H9 (cell line): ENCODE data around the gene CNOT6. TPM values are rescaled to one million over a fixed set of nuclear protein-coding genes. Genes with fewer than 3 reads are reported as not detected.

Experiments used
- DNase-seq: peaks from one replicate; pipeline ENCODE4 v3.0.0-alpha.2; 2017
- H2AFZ ChIP-seq: one replicate; pipeline ENCODE4 v1.6.1; 2013; ENCODE audit warnings: mild to moderate bottlenecking, low read length, control low read depth, moderate library complexity
- H2AK5ac ChIP-seq: 2 replicates; pipeline ENCODE4 v1.6.1; 2013; ENCODE audit warnings: low read length, control low read depth, mixed read lengths; ENCODE audit not compliant: insufficient read length
- H2BK120ac ChIP-seq: one replicate; pipeline ENCODE4 v1.6.1; 2013; ENCODE audit warnings: low read depth, mild to moderate bottlenecking, low read length, control low read depth, inconsistent platforms; ENCODE audit not compliant: poor library complexity, severe bottlenecking
- H2BK12ac ChIP-seq: 2 replicates; pipeline ENCODE4 v1.6.1; 2013; ENCODE audit warnings: low read length, control low read depth, mixed read lengths, low read depth; ENCODE audit not compliant: insufficient read length
- H2BK15ac ChIP-seq: 2 replicates; pipeline ENCODE4 v1.6.1; 2013; ENCODE audit warnings: low read depth, low read length, control low read depth
- H2BK20ac ChIP-seq: one replicate; pipeline ENCODE4 v1.6.1; 2013; ENCODE audit warnings: low read depth, mild to moderate bottlenecking, low read length, control low read depth, inconsistent platforms; ENCODE audit not compliant: poor library complexity, severe bottlenecking
- H2BK5ac ChIP-seq: 2 replicates; pipeline ENCODE4 v1.6.1; 2013; ENCODE audit warnings: low read length, control low read depth, mixed read lengths; ENCODE audit not compliant: insufficient read length
- H3K14ac ChIP-seq: 2 replicates; pipeline ENCODE4 v1.6.1; 2013; ENCODE audit warnings: low read length, control low read depth; ENCODE audit not compliant: insufficient read depth
- H3K18ac ChIP-seq: 2 replicates; pipeline ENCODE4 v1.6.1; 2013; ENCODE audit warnings: low read depth, mild to moderate bottlenecking, mixed read lengths, low read length, control low read depth; ENCODE audit not compliant: insufficient read length
- H3K23ac ChIP-seq: 2 replicates; pipeline ENCODE4 v1.6.1; 2013; ENCODE audit warnings: low read length, control low read depth, mixed read lengths, low read depth; ENCODE audit not compliant: insufficient read length
- H3K23me2 ChIP-seq: 2 replicates; pipeline ENCODE4 v1.6.1; 2013; ENCODE audit warnings: low read depth, mild to moderate bottlenecking, mixed read lengths, low read length, control low read depth; ENCODE audit not compliant: insufficient read length, poor library complexity, severe bottlenecking
- H3K27ac ChIP-seq: 2 replicates; pipeline ENCODE4 v1.5.1; 2013; ENCODE audit warnings: low read length, control low read depth, mixed read lengths, low read depth; ENCODE audit not compliant: insufficient read length
- H3K27me3 ChIP-seq: 2 replicates; pipeline ENCODE4 v1.6.1; 2013; ENCODE audit warnings: low read length, control low read depth, inconsistent platforms; ENCODE audit not compliant: insufficient read depth
- H3K4ac ChIP-seq: 2 replicates; pipeline ENCODE4 v1.6.1; 2013; ENCODE audit warnings: low read depth, mild to moderate bottlenecking, control low read depth, inconsistent platforms, low read length, moderate library complexity
- H3K4me1 ChIP-seq: 2 replicates; pipeline ENCODE4 v1.6.1; 2013; ENCODE audit warnings: low read length, control low read depth, inconsistent platforms; ENCODE audit not compliant: insufficient read depth
- H3K4me2 ChIP-seq: 2 replicates; pipeline ENCODE4 v1.6.1; 2013; ENCODE audit warnings: low read length, control low read depth, mixed read lengths; ENCODE audit not compliant: insufficient read length, insufficient read depth
- H3K56ac ChIP-seq: 2 replicates; pipeline ENCODE4 v1.6.1; 2013; ENCODE audit warnings: low read depth, mild to moderate bottlenecking, mixed read lengths, low read length, control low read depth; ENCODE audit not compliant: insufficient read length
- H3K79me1 ChIP-seq: 2 replicates; pipeline ENCODE4 v1.6.1; 2013; ENCODE audit warnings: low read depth, mild to moderate bottlenecking, moderate library complexity, low read length, control low read depth, inconsistent platforms; ENCODE audit not compliant: insufficient read depth, poor library complexity, severe bottlenecking
- H3K79me2 ChIP-seq: 2 replicates; pipeline ENCODE4 v1.6.1; 2013; ENCODE audit warnings: low read length, control low read depth, inconsistent platforms; ENCODE audit not compliant: insufficient read depth
- H3K9ac ChIP-seq: 2 replicates; pipeline ENCODE4 v1.6.1; 2013; ENCODE audit warnings: low read length, control low read depth, mixed read lengths; ENCODE audit not compliant: insufficient read length; ENCODE audit errors: extremely low read depth
- H3K9me3 ChIP-seq: one replicate; pipeline ENCODE4 v1.6.1; 2013; ENCODE audit warnings: low read depth, low read length, inconsistent platforms; ENCODE audit not compliant: control insufficient read depth
- H3T11ph ChIP-seq: one replicate; pipeline ENCODE4 v1.6.1; 2013; ENCODE audit warnings: mild to moderate bottlenecking, low read length, control low read depth, inconsistent platforms
- H4K20me1 ChIP-seq: one replicate; pipeline ENCODE4 v1.6.1; 2013; ENCODE audit not compliant: control insufficient read depth, insufficient read length, insufficient read depth
- H4K5ac ChIP-seq: 2 replicates; pipeline ENCODE4 v1.6.1; 2013; ENCODE audit warnings: low read depth, mild to moderate bottlenecking, mixed read lengths, low read length, control low read depth; ENCODE audit not compliant: insufficient read length
- H4K8ac ChIP-seq: replicated peaks from 2 replicates; pipeline ENCODE4 v1.6.1; 2013; ENCODE audit warnings: low read length, control low read depth, mixed read lengths, low read depth; ENCODE audit not compliant: insufficient read length
- H4K91ac ChIP-seq: 2 replicates; pipeline ENCODE4 v1.6.1; 2013; ENCODE audit warnings: low read depth, mild to moderate bottlenecking, moderate library complexity, mixed read lengths, low read length, control low read depth; ENCODE audit not compliant: insufficient read length
- H3K27ac Mint-ChIP-seq, 3 experiments: 2 replicates in 2 of 3; 3 replicates in 1 of 3; pipeline ENCODE4 v1.8.0; 2020 to 2021; ENCODE audit warnings: mixed read lengths in 3 of 3, mild to moderate bottlenecking in 1 of 3, moderate library complexity in 1 of 3
- H3K27me3 Mint-ChIP-seq: 2 replicates; pipeline ENCODE4 v1.8.0; 2021; ENCODE audit warnings: low read depth, mild to moderate bottlenecking, moderate library complexity, mixed read lengths
- H3K36me3 Mint-ChIP-seq, 3 experiments: 2 replicates in 2 of 3; 3 replicates in 1 of 3; pipeline ENCODE4 v1.8.0; 2020 to 2021; ENCODE audit warnings: low read depth in 3 of 3, mixed read lengths in 3 of 3; ENCODE audit not compliant: insufficient read depth in 1 of 3
- H3K4me1 Mint-ChIP-seq, 2 experiments: 2 replicates each; pipeline ENCODE4 v1.8.0; 2020; ENCODE audit warnings: mixed read lengths in 2 of 2
- H3K4me3 Mint-ChIP-seq, 2 experiments: 2 replicates in 1 of 2; 3 replicates in 1 of 2; pipeline ENCODE4 v1.8.0; 2020 to 2021; ENCODE audit warnings: mild to moderate bottlenecking in 2 of 2, mixed read lengths in 2 of 2, moderate library complexity in 1 of 2
- H3K9me3 Mint-ChIP-seq, 2 experiments: 2 replicates in 1 of 2; 3 replicates in 1 of 2; pipeline ENCODE4 v1.8.0; 2020; ENCODE audit warnings: mild to moderate bottlenecking in 2 of 2, mixed read lengths in 2 of 2, moderate library complexity in 1 of 2
- CTCF ChIP-seq: fragments of 200-600 bp; sonication (generic); conservative IDR thresholded peaks from 3 replicates; pipeline ENCODE4 v1.8.0; 2021; ENCODE audit warnings: antibody characterized with exemption, mild to moderate bottlenecking
- WGBS: extraction: QIAGEN DNeasy Blood & Tissue Kit; methylation state at CpG from one replicate; pipeline ENCODE4 v1.1.7; 2013; ENCODE audit warnings: missing lambda C conversion rate, low lambda C conversion rate, mixed read lengths; ENCODE audit not compliant: insufficient read length; ENCODE audit errors: extremely low coverage; 5-methylcytosine and 5-hydroxymethylcytosine counted together
- total RNA-seq: library from RNA; stranded (reverse); gene quantifications from 2 replicates; pipeline ENCODE4 v1.2.1, GENCODE V29; 2021

The CNOT6 gene
- total RNA-seq, 1 experiment from 2014 or later: 45.0 TPM

DNA sequence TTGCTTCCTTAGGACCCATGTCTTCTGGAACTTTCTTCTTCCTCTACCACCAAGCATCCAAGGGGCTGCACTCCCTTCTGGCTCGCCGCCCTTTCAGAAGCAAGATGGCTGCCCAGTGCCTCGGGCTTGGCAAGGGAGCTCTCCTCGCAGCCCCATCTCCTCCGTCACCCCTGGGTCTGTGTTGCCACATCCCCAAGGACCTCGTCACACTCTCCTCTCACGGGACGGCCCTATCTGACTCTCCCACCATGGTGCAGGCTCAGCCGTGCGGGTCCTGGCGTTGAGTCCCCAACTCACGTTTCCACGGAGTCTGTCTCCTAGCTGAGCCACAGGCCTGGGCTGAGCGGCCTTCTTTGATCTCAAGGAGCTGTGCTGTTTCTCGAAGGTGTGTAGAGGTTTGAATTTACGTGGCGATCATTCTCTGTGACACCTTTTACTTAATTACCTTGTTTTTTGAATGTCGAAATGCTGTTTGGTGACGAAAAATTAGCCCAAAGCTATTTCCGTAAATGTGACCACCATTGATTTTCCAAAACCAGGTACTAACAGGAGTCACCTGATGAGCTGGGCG is 112.1 kb downstream of the CNOT6 start:
- no peak for DNase-seq
- no peak overlapping the region for H2AFZ ChIP-seq
- no CpG with 5 or more reads among the region's 21 CpGs for WGBS

More for the DNA sequence above, 112.1 kb downstream of the CNOT6 start:
- Histone ChIP-seq H2BK5ac (no peak overlapping the region), H3K4ac (no peak overlapping the region), H3T11ph (no peak overlapping the region), H2BK15ac (no peak overlapping the region), H3K9me3 (no peaks in the 10 kb centered on the region), H3K4me1 (no peaks in the 10 kb centered on the region), H2AK5ac (no peak overlapping the region), H3K14ac (no peak overlapping the region), H3K23me2 (no peaks in the 10 kb centered on the region), H2BK12ac (no peak overlapping the region), H3K9ac (no peak overlapping the region), H4K91ac (no peak overlapping the region), H3K56ac (no peak overlapping the region), H4K5ac (no peak overlapping the region), H3K79me1 (no peaks in the 10 kb centered on the region), H3K23ac (no peak overlapping the region), H3K27ac (no peak overlapping the region), H2BK20ac (no peak overlapping the region), H3K27me3 (no peaks in the 10 kb centered on the region), H3K79me2 (no peaks in the 10 kb centered on the region), H4K8ac (no peak overlapping the region), H3K18ac (no peak overlapping the region), H4K20me1 (no peaks in the 10 kb centered on the region), H2BK120ac (no peak overlapping the region), H3K4me2 (no peak overlapping the region)
- Mint-ChIP-seq H3K9me3 (no peaks in the 10 kb centered on the region; a peak in 1 of 5 replicates), H3K36me3 (no peaks in the 10 kb centered on the region), H3K4me3 (no peak overlapping the region), H3K4me1 (peaks cover 0 to 4% of the 10 kb centered on the region in 2 experiments; a peak in 1 of 4 replicates), H3K27ac (no peak overlapping the region), H3K27me3 (peaks cover 4% of the 10 kb centered on the region; the same call in 1 of the 2 replicates)
- no peak; the same call in 2 of the 3 replicates for TF ChIP-seq CTCF
